ENCODE results near the gene SLC17A7.

The SLC17A7 gene

GRCh38 chr19:49425922-49426592, 15.3 kb downstream of the SLC17A7 start:
- DNase-seq: peak; percentile 60 to 65

GRCh38 chr19:49425178-49425577, 16.1 kb downstream of the SLC17A7 start, which contains the start of gene GFY:
Gene GFY (plus strand): TSS chr19:49425388. CDS start chr19:49426431, 1,043 bp downstream.
- no peak for DNase-seq

- no peak for DNase-seq
Measured at GRCh38 chr19:49423985-49424303, 17.4 kb downstream of the SLC17A7 start.

- no peak for DNase-seq
Measured at GRCh38 chr19:49423071-49423984, 18.0 kb downstream of the SLC17A7 start, which contains the start of gene PTH2. Gene PTH2 (minus strand): TSS chr19:49423441. CDS start chr19:49423339, 102 bp downstream.

- peak; percentile 63 to 74 for DNase-seq
Measured at GRCh38 chr19:49422407-49423070, 18.8 kb downstream of the SLC17A7 start.

- no peak for DNase-seq
Measured at GRCh38 chr19:49421878-49422202, 19.5 kb downstream of the SLC17A7 start.

- DNase-seq: peak; percentile 72 to 74
Measured at GRCh38 chr19:49421039-49421877, 20.1 kb downstream of the SLC17A7 start.

- no peak for DNase-seq
Measured at GRCh38 chr19:49420227-49420626, 21.1 kb downstream of the SLC17A7 start.

GRCh38 chr19:49419173-49419572, 22.2 kb downstream of the SLC17A7 start:
- no peak for DNase-seq

GRCh38 chr19:49418511-49418910, 22.8 kb downstream of the SLC17A7 start:
- DNase-seq: no peak

GRCh38 chr19:49417088-49417487, 24.2 kb downstream of the SLC17A7 start:
- no peak for DNase-seq

- DNase-seq: no peak
Measured at GRCh38 chr19:49415810-49416200, 25.5 kb downstream of the SLC17A7 start.

GRCh38 chr19:49415102-49415809, 26.1 kb downstream of the SLC17A7 start:
- DNase-seq: no peak

GRCh38 chr19:49414256-49414655, 27.1 kb downstream of the SLC17A7 start:
- no peak for DNase-seq

- no peak for DNase-seq
Measured at GRCh38 chr19:49413348-49413747, 28.0 kb downstream of the SLC17A7 start.

- DNase-seq: no peak
Measured at GRCh38 chr19:49411681-49412326, 29.5 kb downstream of the SLC17A7 start.

GRCh38 chr19:49409441-49410029, 31.8 kb downstream of the SLC17A7 start:
- DNase-seq: peak in 1 of 2 experiments; percentile 39

GRCh38 chr19:49408816-49409440, 32.4 kb downstream of the SLC17A7 start:
- no peak for DNase-seq

- DNase-seq: no peak
Measured at GRCh38 chr19:49407482-49408015, 33.8 kb downstream of the SLC17A7 start.

- DNase-seq: no peak
Measured at GRCh38 chr19:49407079-49407478, 34.2 kb downstream of the SLC17A7 start.
